ENCODE measurements around the gene KIFC1. TPM values are rescaled to one million over a fixed set of nuclear protein-coding genes. Genes with fewer than 3 reads are reported as not detected.

The KIFC1 gene
- total and polyA plus RNA-seq, 8 donors = 0.46 to 15.4 (median 6.6) TPM; not detected in 1

DNA sequence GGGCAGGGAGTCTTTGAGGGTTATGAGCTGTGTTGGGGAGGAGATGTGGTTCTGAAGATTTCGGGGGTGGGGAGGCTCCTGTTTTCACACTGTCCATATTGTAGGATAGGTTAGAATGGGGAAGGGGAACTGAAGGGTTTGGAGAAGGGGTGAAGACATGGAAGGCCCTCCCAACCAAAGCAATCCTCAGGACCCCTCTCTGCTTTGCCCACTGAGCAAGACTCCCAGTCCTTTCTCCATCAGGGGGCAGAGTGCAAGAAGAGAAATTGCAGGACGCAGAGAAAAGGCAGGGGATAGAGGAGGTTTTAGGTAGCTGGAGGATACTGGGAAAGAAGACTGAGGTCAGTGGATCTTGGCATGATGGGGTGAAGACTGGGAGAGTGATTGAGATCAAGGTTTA lies 32.2 kb downstream of the KIFC1 start:
- TF ChIP-seq POLR2AphosphoS5 (IDR thresholded peaks at IDR 0.05) = no peak
- TF ChIP-seq POLR2A (IDR thresholded peaks at IDR 0.05) = no peak
- TF ChIP-seq, protein P1, sequence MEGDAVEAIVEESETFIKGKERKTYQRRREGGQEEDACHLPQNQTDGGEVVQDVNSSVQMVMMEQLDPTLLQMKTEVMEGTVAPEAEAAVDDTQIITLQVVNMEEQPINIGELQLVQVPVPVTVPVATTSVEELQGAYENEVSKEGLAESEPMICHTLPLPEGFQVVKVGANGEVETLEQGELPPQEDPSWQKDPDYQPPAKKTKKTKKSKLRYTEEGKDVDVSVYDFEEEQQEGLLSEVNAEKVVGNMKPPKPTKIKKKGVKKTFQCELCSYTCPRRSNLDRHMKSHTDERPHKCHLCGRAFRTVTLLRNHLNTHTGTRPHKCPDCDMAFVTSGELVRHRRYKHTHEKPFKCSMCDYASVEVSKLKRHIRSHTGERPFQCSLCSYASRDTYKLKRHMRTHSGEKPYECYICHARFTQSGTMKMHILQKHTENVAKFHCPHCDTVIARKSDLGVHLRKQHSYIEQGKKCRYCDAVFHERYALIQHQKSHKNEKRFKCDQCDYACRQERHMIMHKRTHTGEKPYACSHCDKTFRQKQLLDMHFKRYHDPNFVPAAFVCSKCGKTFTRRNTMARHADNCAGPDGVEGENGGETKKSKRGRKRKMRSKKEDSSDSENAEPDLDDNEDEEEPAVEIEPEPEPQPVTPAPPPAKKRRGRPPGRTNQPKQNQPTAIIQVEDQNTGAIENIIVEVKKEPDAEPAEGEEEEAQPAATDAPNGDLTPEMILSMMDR (IDR thresholded peaks at IDR 0.05) = no peak
- Histone ChIP-seq H3K27ac (peak overlapping the region in 2 of 5 donors; percentile 94 to 95), H3K9me3 (no peaks in the 10 kb centered on the region), H3K4me3 (no peak overlapping the region), H3K36me3 (no peaks in the 10 kb centered on the region), H3K4me1 (peaks cover 29 to 62% (median 55%) of the 10 kb centered on the region in 4 donors), H3K27me3 (no peaks in the 10 kb centered on the region)
- DNase-seq = no peak
- WGBS, 5 donors = 87 to 96% (median 93%) methylated on average over 2 of the region's 2 CpGs
- intact Hi-C loops (cut with DNase I; ENCODE audit: low total_unique reads) = no loop called here

DNA sequence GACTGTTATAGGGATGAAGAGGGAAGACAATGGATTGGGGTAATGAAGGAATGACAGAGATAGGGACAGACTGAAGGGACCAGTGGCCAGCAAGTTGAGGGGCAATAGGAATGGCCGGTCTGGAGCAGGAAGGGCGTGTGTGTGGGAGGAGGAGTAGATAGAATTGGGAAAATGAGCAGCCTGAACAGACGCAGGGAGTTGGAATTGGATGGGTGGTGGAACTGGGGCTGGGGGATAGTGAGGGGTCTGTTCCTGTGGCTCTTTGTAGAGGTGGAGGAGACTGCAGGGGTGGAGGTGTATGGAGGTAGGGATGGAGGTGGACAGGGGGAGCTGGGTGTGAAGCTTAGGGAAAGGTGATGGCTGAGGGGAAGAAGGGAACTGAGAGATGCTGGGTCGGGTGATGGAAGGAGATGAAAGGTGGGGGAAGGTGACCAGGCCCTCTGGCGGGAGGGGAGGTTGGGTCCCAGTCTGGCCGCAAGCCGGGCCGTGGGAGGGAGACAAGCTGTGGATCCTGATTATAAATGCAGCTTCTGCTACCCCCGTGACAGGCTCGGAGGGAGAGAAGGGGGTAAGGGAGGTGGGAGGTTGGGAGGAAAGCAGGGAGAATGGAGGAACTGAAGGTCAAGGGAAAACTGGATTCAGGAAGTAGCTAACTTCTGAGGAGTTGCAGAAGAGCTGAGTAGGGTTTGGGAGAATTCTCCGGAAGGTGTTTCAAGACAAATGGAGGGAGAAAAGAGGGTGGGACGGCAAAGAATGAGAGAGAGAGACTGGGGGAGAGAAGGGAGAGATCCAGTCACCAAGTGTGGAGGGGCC lies 33.4 kb downstream of the KIFC1 start:
- WGBS, 5 donors = 12 to 15% (median 14%) methylated on average over 12 of the region's 12 CpGs
- intact Hi-C loops (cut with DNase I; ENCODE audit: low total_unique reads) = no loop called here
- H3K4me1 ChIP-seq = peaks cover 26 to 64% (median 49%) of the 10 kb centered on the region in 4 donors

DNA sequence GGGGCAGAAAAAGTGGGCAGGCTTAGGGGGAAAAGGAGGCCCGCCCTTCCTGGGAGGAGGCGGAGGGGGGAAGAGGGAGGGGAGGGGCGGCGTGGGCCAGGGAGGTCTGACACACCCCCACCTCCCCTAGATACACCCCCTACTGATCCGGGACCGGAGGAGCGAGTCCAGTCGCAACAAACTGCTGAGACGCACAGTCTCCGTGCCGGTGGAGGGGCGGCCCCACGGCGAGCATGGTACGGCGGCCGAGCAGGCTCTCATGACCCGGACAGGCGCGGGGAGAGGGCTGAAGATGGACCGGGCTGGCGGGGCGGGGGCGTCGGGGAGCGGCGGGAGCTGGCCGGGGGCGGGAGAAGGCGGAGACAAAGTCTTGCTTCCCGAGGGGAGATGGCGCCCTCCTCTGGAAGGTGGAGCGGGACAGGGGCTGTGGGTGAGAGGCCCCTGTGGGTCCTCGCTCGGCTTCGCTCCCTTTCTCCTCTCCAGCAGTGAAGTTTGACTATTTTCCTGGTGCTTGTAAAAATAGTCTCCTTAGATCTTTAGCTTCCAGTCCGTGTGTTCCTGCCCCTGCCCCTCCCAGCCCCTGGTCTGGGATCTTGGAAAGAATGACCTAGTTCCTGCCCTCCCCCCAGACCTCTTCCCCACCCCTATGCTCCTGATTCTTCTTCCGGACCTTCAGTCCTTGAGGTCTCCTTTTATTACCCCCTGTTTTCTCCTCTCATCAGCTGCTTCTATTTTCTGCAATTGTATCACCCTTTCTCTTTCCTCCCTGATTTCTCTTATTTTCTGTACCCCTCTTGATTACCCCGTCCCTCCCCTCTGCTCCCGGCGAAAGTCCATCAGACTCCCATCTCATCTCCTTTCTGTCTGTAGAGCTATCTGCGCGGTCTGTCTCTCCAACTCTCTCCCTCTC lies 34.3 kb downstream of the KIFC1 start:
- intact Hi-C loops (cut with DNase I; ENCODE audit: low total_unique reads) = no loop called here
- peak overlapping the region; percentile 56 to 63 (median 60) for H3K4me3 ChIP-seq
- no peaks in the 10 kb centered on the region for H3K9me3 ChIP-seq
- H3K4me1 ChIP-seq = peaks cover 29 to 64% (median 53%) of the 10 kb centered on the region in 4 donors
- TF ChIP-seq POLR2A (IDR thresholded peaks at IDR 0.05) (no peak), EP300 (IDR thresholded peaks at IDR 0.05) (no peak), POLR2AphosphoS5 (IDR thresholded peaks at IDR 0.05) (peak; percentile 65 to 86 (median 81))
- TF ChIP-seq, protein P1 (IDR thresholded peaks at IDR 0.05) = peak in 5 of 7 experiments; percentile 33 to 65 (median 43)
- H3K27me3 ChIP-seq = no peaks in the 10 kb centered on the region
- DNase-seq = peak; percentile 81 to 95
- 1 to 2% (median 1%) methylated on average over 36 to 43 of the region's 43 CpGs for WGBS, 5 donors
- peak overlapping the region; percentile 89 to 95 (median 93) for H3K27ac ChIP-seq
- no peaks in the 10 kb centered on the region for H3K36me3 ChIP-seq

More for the DNA sequence above, 33.4 kb downstream of the KIFC1 start:
- Histone ChIP-seq H3K9me3 (no peaks in the 10 kb centered on the region), H3K27me3 (no peaks in the 10 kb centered on the region), H3K4me3 (peak overlapping the region; percentile 56 to 63 (median 60)), H3K27ac (peak overlapping the region; percentile 89 to 95 (median 93)), H3K36me3 (no peaks in the 10 kb centered on the region)
- TF ChIP-seq POLR2AphosphoS5 (IDR thresholded peaks at IDR 0.05) (no peak), POLR2A (IDR thresholded peaks at IDR 0.05) (no peak), EP300 (IDR thresholded peaks at IDR 0.05) (no peak)
- TF ChIP-seq, protein P1 (IDR thresholded peaks at IDR 0.05) = no peak
- DNase-seq = no peak

Measured in stomach (tissue), 9 donors.